Measurements from ENCODE around the gene HLA-DMB. TPM values are rescaled to one million over a fixed set of nuclear protein-coding genes. Genes with fewer than 3 reads are reported as not detected.

HLA-DMB gene
- total and polyA plus RNA-seq, 10 of the 15 experiments (the other 5 are each of a cell fraction or from before 2014, with no cell fraction given), result 114 to 173 (median 150) TPM

DNA sequence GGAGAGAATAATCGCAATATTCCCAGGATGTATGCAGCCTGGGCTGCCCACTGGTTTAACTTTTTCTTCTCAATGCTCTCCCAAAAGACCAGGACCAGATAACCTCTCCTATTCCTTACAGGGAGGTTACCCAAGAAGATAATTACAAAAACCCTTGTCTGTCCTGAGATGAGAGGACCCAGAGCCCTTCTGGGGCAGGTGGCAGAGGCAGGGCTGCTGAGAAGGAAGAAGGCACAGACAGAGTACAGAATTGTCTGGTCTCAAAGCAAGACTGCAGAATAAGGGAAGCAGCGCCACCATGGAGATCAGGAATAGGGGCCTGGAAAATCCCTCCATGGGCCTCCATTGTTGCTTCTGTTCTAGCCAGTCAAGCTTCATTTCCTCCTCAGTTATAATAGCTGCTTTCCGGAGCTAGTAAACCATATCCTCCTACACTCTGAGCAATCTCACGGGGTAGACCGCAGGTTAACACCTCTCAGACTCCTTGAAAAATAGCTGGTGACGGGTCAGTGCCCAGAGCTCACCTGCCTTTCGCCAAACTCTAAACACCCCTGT is 463 bp upstream of the HLA-DMB start (continued):
- TF ChIP-seq CEBPB (IDR thresholded peaks at IDR 0.05; ENCODE audit: borderline replicate concordance in 1 of 2, low read depth in 2 of 2, low read length in 2 of 2), result no peak
- TF ChIP-seq PKNOX1 (IDR thresholded peaks at IDR 0.05), result peak; percentile 28; the same call in 1 of the 2 replicates
- TF ChIP-seq CBFB (IDR thresholded peaks at IDR 0.05; ENCODE audit: low read depth), result peak; percentile 93
- no peak for TF ChIP-seq SUZ12 (IDR thresholded peaks at IDR 0.05; ENCODE audit: unreplicated experiment)
- no peak for TF ChIP-seq SRF (IDR thresholded peaks at IDR 0.05; ENCODE audit: low read depth in 2 of 2, low read length in 2 of 2)
- TF ChIP-seq, protein P1, sequence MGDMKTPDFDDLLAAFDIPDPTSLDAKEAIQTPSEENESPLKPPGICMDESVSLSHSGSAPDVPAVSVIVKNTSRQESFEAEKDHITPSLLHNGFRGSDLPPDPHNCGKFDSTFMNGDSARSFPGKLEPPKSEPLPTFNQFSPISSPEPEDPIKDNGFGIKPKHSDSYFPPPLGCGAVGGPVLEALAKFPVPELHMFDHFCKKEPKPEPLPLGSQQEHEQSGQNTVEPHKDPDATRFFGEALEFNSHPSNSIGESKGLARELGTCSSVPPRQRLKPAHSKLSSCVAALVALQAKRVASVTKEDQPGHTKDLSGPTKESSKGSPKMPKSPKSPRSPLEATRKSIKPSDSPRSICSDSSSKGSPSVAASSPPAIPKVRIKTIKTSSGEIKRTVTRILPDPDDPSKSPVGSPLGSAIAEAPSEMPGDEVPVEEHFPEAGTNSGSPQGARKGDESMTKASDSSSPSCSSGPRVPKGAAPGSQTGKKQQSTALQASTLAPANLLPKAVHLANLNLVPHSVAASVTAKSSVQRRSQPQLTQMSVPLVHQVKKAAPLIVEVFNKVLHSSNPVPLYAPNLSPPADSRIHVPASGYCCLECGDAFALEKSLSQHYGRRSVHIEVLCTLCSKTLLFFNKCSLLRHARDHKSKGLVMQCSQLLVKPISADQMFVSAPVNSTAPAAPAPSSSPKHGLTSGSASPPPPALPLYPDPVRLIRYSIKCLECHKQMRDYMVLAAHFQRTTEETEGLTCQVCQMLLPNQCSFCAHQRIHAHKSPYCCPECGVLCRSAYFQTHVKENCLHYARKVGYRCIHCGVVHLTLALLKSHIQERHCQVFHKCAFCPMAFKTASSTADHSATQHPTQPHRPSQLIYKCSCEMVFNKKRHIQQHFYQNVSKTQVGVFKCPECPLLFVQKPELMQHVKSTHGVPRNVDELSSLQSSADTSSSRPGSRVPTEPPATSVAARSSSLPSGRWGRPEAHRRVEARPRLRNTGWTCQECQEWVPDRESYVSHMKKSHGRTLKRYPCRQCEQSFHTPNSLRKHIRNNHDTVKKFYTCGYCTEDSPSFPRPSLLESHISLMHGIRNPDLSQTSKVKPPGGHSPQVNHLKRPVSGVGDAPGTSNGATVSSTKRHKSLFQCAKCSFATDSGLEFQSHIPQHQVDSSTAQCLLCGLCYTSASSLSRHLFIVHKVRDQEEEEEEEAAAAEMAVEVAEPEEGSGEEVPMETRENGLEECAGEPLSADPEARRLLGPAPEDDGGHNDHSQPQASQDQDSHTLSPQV (IDR thresholded peaks at IDR 0.05), result no peak
- TF ChIP-seq PML (IDR thresholded peaks at IDR 0.05; ENCODE audit: low read length), result peak; percentile 52; the same call in 1 of the 2 replicates
- no peak for TF ChIP-seq KAT2A (conservative IDR thresholded peaks at IDR 0.05; ENCODE audit: control insufficient read depth, low read depth, low read length)
- 0 out of 2 replicates have a peak, but pooled peaks have one; percentile 76 for TF ChIP-seq CBX5 (IDR thresholded peaks at IDR 0.05; ENCODE audit: low read depth)
- TF ChIP-seq BCL11A (IDR thresholded peaks at IDR 0.05; ENCODE audit: low read depth, low read length), result peak; percentile 98
- TF ChIP-seq, protein P2, sequence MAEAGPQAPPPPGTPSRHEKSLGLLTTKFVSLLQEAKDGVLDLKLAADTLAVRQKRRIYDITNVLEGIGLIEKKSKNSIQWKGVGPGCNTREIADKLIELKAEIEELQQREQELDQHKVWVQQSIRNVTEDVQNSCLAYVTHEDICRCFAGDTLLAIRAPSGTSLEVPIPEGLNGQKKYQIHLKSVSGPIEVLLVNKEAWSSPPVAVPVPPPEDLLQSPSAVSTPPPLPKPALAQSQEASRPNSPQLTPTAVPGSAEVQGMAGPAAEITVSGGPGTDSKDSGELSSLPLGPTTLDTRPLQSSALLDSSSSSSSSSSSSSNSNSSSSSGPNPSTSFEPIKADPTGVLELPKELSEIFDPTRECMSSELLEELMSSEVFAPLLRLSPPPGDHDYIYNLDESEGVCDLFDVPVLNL (IDR thresholded peaks at IDR 0.05; ENCODE audit: low read depth, low read length), result no peak
- TF ChIP-seq, protein P3, sequence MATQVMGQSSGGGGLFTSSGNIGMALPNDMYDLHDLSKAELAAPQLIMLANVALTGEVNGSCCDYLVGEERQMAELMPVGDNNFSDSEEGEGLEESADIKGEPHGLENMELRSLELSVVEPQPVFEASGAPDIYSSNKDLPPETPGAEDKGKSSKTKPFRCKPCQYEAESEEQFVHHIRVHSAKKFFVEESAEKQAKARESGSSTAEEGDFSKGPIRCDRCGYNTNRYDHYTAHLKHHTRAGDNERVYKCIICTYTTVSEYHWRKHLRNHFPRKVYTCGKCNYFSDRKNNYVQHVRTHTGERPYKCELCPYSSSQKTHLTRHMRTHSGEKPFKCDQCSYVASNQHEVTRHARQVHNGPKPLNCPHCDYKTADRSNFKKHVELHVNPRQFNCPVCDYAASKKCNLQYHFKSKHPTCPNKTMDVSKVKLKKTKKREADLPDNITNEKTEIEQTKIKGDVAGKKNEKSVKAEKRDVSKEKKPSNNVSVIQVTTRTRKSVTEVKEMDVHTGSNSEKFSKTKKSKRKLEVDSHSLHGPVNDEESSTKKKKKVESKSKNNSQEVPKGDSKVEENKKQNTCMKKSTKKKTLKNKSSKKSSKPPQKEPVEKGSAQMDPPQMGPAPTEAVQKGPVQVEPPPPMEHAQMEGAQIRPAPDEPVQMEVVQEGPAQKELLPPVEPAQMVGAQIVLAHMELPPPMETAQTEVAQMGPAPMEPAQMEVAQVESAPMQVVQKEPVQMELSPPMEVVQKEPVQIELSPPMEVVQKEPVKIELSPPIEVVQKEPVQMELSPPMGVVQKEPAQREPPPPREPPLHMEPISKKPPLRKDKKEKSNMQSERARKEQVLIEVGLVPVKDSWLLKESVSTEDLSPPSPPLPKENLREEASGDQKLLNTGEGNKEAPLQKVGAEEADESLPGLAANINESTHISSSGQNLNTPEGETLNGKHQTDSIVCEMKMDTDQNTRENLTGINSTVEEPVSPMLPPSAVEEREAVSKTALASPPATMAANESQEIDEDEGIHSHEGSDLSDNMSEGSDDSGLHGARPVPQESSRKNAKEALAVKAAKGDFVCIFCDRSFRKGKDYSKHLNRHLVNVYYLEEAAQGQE (IDR thresholded peaks at IDR 0.05; ENCODE audit: low read depth, low read length), result peak; percentile 41; the same call in 1 of the 2 replicates
- no peak for TF ChIP-seq POLR2A (IDR thresholded peaks at IDR 0.05; ENCODE audit: low read depth, low read length)
- TF ChIP-seq POU2F2 (IDR thresholded peaks at IDR 0.05; ENCODE audit: borderline replicate concordance, low read depth, low read length), result peak; percentile 86; the same call in 1 of the 3 replicates
- TF ChIP-seq STAT1 (conservative IDR thresholded peaks at IDR 0.05), result no peak; the same call in 1 of the 2 replicates
- no peak for TF ChIP-seq RFX5 (IDR thresholded peaks at IDR 0.05; ENCODE audit: low read depth, low read length)

All from GM12878 (cell line).